NCI-H1417 treated with DMSO at 0.1 percent for 48 hours (cell line): Measurements from ENCODE around the gene PRPF6.
"Not testable (repeated sequence)": the region's sequence is repeated elsewhere in the genome, so short reads cannot be mapped to it uniquely, and the experiment has no call there.

ENCODE experiments used
- DNase-seq: peaks from one replicate; lab custom pipeline; 2025; lab: John Stamatoyannopoulos, UW

PRPF6 gene

GRCh38 chr20:63960654-63961621 lies 20.0 kb upstream of the PRPF6 start:
- DNase-seq = not testable (repeated sequence)

- DNase-seq = no peak
Observed at GRCh38 chr20:63961664-63962425, 19.1 kb upstream of the PRPF6 start.

- DNase-seq = no peak
Observed at GRCh38 chr20:63962426-63963347, 18.2 kb upstream of the PRPF6 start.

- DNase-seq = no peak
Observed at GRCh38 chr20:63963348-63963741, 17.6 kb upstream of the PRPF6 start.

- no peak for DNase-seq
Observed at GRCh38 chr20:63963784-63964301, 17.1 kb upstream of the PRPF6 start.

GRCh38 chr20:63964412-63964811 lies 16.5 kb upstream of the PRPF6 start:
- DNase-seq = no peak

- no peak for DNase-seq
Observed at GRCh38 chr20:63966172-63966943, 14.6 kb upstream of the PRPF6 start.

GRCh38 chr20:63966944-63967322 lies 14.0 kb upstream of the PRPF6 start:
- no peak for DNase-seq

GRCh38 chr20:63967330-63968135 lies 13.4 kb upstream of the PRPF6 start:
- no peak for DNase-seq

GRCh38 chr20:63968136-63968927 lies 12.6 kb upstream of the PRPF6 start:
- no peak for DNase-seq

- no peak for DNase-seq
Observed at GRCh38 chr20:63968928-63969760, 11.8 kb upstream of the PRPF6 start.

- DNase-seq = no peak
Observed at GRCh38 chr20:63969838-63970713, 10.9 kb upstream of the PRPF6 start, which contains the start of gene ZNF512B. Gene ZNF512B (minus strand): TSS chr20:63969930. CDS start chr20:63967950, 1,980 bp downstream.

GRCh38 chr20:63970714-63971431 lies 10.1 kb upstream of the PRPF6 start:
- DNase-seq = no peak

GRCh38 chr20:63971960-63972311 lies 9.0 kb upstream of the PRPF6 start:
- DNase-seq = not testable (repeated sequence)

- no peak for DNase-seq
Observed at GRCh38 chr20:63972312-63973159, 8.4 kb upstream of the PRPF6 start.

- no peak for DNase-seq
Observed at GRCh38 chr20:63973160-63973479, 7.8 kb upstream of the PRPF6 start.
